GM13976 (cell line): Measurements from ENCODE around the gene MYO1E.
"Not testable (repeated sequence)": the region's sequence is repeated elsewhere in the genome, so short reads cannot be mapped to it uniquely, and the experiment has no call there.

Experiments
- DNase-seq: peaks from one replicate; pipeline ENCODE4 v3.0.0; 2012; ENCODE audit warnings: low spot score
- CTCF ChIP-seq: IDR thresholded peaks from 2 replicates; pipeline ENCODE4 v1.5.1; 2012; ENCODE audit warnings: borderline replicate concordance, mild to moderate bottlenecking; ENCODE audit not compliant: insufficient read depth; ENCODE audit errors: extremely low read depth, missing control alignments, control extremely low read depth
- in situ Hi-C: fragments of 300-500 bp; cut with MboI; formaldehyde crosslinking; loops from one replicate; pipeline ENCODE4 v1.12.0; 2022; ENCODE audit warnings: low sequenced_read_pairs, mixed read lengths, inconsistent platforms; ENCODE audit not compliant: unreplicated experiment

Gene MYO1E

DNA sequence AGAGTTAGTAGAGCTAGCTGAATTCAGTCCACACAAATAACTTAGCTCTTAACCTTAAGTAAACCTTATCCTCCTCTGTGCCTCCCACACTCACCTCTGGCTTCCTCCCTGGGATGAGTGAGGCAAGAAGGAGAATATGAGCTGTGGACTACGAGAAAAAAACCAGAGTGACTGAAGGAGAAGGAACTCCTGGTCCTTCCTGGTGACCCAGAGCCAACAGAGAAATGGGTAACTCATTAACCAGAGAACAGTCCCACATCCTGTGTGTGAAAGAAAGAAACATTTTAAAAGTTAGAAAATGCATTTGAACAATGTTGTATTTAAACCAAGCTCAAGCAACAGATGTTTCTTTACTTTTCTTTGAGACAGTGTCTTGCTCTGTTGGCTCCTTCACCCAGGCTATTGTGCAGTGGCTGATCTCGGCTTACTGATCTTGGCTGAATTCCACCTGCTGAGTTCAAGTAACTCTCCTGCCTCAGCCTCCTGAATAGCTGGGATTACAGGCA lies 37.8 kb upstream of the MYO1E start:
- DNase-seq: no peak
- no peak for TF ChIP-seq CTCF
- in situ Hi-C loops: no loop called here

- no peak for DNase-seq
- TF ChIP-seq CTCF: no peak
- in situ Hi-C loops: no loop called here
These were observed 35.3 kb upstream of the MYO1E start for GRCh38 chr15:59407946-59408345.

DNA sequence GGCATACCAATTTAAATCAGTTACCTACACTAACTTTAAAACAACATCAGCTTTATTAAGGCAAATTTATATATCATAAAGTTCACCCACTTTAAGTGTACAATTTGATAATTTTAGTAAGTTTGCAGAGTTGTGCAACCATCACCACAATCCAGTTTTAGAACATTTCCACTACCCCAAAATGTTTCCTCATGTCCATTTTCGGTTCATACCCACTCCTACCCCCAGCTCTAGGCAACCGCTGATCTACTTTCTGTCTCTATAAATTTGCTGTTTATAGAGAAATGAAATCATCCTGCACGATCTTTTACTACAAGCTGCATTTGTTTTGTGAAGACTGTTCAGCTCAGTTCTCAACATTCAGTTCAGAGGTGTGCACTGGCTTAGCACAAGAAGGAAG lies 33.8 kb upstream of the MYO1E start:
- DNase-seq: peak; percentile 37

GRCh38 chr15:59405079-59405478 lies 32.4 kb upstream of the MYO1E start:
- no peak for DNase-seq
- no peak for TF ChIP-seq CTCF
- in situ Hi-C loops: no loop called here

More for the DNA sequence above, 33.8 kb upstream of the MYO1E start:
- in situ Hi-C loops: no loop called here
- no peak for TF ChIP-seq CTCF

- in situ Hi-C loops: no loop called here
- TF ChIP-seq CTCF: no peak
- DNase-seq: no peak
These were observed 29.3 kb upstream of the MYO1E start for GRCh38 chr15:59401824-59402569.

DNA sequence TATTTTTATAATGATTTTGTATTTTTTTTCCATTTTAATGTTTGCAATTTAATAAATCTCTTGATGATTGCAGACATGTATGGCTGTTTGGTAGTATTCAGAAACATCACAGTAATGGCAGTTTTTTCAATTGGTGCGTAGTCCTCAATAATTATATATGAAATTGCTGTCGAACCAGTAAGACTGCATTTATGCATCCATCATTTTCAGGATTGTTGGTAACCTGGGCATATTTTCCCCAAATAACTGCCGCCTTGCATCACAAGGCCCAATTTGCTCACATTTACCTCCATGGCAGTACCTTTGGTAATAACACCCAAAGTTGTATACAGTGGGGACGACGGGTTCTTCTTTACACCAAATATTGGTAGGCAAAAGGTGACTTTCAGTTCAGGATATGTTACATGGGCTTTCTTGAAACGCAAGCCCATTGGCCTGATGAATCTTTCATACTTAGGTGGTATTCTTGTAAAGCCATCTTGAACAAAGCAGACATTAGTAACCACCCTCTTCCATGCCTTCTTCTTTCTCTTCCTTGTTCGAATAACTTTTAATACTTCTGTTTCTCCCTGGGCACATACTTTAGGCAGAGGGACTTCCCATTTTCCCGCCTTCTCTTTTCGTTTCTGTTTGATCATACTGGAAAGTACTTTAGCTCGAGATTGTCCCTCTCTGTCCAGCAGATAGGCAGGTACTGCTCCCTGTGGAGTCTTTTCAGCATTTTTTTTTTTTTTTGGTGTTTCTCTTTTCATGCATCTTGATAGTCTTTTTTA lies 28.6 kb upstream of the MYO1E start:
- DNase-seq, in situ Hi-C loops: not testable (repeated sequence)
